Measurements from ENCODE around the gene PRCP.
A peak's percentile ranks its signal among the peaks of the same experiment; 100 is the strongest.
"Not testable (repeated sequence)": the region's sequence is repeated elsewhere in the genome, so short reads cannot be mapped to it uniquely, and the experiment has no call there.

The PRCP gene

DNA sequence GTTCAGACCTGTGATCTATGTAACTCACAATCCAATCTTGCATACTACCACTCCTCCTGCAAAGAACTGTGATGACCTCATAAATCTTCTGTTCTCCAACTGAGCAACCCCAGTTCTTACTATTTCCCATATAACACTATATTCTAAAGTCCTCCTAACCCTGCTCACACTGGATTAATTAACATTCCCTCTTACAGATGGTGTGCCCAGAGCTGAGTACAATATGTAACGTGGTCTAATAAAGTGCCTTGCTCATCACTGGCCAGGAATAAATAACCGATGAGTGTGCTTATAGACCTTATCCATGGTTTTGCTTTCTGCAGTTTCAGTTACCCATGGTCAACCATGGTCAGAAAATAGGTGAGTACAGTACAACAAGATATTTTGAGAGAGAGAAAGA, 28.6 kb downstream of the PRCP start:
- no peak for DNase-seq (ENCODE audit: low spot score)

- no peak for DNase-seq (ENCODE audit: low spot score)
Measured at GRCh38 chr11:82869657-82870056, 30.6 kb downstream of the PRCP start.

DNA sequence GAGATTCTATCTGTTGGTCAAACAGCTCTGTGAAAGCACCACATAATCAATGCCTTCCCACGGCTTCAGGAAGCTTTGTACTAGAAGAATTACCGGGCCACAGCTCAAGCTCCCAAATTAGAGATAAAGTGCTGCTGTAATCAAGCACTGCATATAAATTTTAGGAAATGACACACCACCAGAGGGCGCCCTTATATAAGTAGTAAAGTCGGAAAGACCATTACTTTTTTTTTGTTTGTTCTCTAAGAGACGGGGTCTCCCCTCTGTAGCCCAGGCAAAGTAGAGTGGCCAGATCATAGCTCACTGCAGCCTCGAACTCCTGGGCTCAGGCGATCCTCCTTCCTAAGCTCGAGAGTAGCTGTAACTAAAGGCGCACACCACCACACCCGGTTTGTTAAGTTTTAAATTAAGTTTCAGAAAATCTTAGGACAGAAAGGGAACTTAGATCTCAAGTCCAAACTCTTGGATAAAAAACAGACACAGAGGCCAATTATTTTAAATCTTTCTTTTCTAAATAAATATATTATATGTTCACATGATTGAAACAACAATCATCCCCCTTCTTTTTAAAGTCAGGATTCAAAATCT, 32.6 kb downstream of the PRCP start:
- peak; percentile 75 for DNase-seq (ENCODE audit: low spot score)

GRCh38 chr11:82865841-82866240, 34.4 kb downstream of the PRCP start:
- no peak for DNase-seq (ENCODE audit: low spot score)

GRCh38 chr11:82864268-82864667, 36.0 kb downstream of the PRCP start:
- DNase-seq (ENCODE audit: low spot score): peak; percentile 27

GRCh38 chr11:82863209-82863608, 37.0 kb downstream of the PRCP start:
- DNase-seq (ENCODE audit: low spot score): no peak

DNA sequence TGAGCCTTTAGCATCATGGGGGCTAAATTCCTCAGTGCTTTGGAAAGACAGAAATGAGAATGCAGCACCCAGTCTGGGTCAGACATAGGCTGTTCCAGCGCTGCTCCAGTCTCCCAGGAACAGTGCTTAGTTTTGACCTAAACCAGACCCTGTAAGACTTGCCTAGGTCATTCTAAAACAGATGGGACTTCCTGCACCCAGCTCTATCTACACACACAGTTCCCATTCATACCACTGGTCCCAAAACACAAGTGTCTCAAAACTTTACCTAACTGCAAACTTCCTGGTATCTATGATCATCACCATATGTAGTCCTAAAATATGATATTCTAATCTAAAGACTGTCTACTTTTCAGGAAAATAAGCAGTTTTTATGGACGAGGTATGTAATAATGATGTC, 37.9 kb downstream of the PRCP start:
- DNase-seq (ENCODE audit: low spot score): no peak

GRCh38 chr11:82859750-82860149, 40.5 kb downstream of the PRCP start:
- DNase-seq (ENCODE audit: low spot score): no peak

- no peak for DNase-seq (ENCODE audit: low spot score)
Measured at GRCh38 chr11:82858556-82859091, 41.6 kb downstream of the PRCP start.

GRCh38 chr11:82858133-82858532, 42.1 kb downstream of the PRCP start:
- DNase-seq (ENCODE audit: low spot score): no peak

GRCh38 chr11:82857145-82857544, 43.1 kb downstream of the PRCP start:
- no peak for DNase-seq (ENCODE audit: low spot score)

GRCh38 chr11:82855616-82856015, 44.6 kb downstream of the PRCP start:
- no peak for DNase-seq (ENCODE audit: low spot score)

DNA sequence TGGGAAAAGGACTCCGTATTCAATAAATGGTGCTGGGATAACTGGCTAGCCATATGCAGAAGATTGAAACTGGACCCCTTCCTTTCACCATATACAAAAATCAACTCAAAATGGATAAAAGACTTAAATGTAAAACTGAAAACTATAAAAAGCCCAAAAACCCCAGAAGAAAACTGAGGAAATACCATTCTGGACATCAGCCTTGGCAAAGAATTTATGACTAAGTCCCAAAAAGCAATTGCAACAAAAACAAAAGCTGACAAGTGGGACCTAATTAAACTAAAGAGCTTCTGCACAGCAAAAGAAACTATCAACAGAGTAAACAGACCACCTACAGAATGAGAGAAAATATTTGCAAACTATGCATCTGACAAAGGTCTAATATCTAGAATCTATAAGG, 45.3 kb downstream of the PRCP start:
- not testable (repeated sequence) for DNase-seq (ENCODE audit: low spot score)

DNA sequence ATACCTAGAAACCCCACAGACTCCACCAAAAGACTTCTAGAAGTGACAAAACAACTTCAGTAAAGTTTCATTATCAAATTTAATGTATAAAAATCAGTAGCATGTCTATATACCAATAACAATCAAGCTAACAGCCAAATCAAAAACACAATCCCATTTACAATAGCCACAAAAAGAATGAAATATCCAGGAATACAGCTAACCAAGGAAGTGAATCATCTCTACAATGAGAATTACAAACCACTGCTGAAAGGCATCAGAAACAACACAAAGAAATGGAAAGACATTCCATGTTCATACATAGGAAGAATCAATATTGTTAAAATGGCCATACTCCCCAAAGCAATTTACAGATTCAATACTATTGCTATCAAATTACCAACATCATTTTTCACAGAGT, 46.0 kb downstream of the PRCP start:
- no peak for DNase-seq (ENCODE audit: low spot score)

DNA sequence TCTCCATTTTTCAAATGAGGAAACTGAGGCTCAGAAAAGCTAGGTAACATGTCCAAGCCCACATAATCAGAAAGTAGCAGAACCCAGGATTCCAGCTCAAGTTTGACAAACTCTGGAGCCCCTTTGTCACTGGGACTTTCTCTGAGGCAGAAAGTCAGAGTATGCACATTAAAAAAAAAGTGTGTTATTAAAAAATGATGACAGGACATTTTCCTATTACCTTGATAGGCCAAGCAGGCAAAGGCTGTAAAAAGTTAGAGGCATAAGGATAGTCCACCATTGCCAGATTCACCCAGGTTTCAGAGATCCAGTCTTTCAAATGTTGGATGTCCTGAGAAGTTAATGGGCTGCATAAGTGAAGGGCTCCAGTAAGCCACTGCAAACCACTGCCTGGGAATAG, 51.4 kb downstream of the PRCP start:
- no peak for DNase-seq (ENCODE audit: low spot score)

DNA sequence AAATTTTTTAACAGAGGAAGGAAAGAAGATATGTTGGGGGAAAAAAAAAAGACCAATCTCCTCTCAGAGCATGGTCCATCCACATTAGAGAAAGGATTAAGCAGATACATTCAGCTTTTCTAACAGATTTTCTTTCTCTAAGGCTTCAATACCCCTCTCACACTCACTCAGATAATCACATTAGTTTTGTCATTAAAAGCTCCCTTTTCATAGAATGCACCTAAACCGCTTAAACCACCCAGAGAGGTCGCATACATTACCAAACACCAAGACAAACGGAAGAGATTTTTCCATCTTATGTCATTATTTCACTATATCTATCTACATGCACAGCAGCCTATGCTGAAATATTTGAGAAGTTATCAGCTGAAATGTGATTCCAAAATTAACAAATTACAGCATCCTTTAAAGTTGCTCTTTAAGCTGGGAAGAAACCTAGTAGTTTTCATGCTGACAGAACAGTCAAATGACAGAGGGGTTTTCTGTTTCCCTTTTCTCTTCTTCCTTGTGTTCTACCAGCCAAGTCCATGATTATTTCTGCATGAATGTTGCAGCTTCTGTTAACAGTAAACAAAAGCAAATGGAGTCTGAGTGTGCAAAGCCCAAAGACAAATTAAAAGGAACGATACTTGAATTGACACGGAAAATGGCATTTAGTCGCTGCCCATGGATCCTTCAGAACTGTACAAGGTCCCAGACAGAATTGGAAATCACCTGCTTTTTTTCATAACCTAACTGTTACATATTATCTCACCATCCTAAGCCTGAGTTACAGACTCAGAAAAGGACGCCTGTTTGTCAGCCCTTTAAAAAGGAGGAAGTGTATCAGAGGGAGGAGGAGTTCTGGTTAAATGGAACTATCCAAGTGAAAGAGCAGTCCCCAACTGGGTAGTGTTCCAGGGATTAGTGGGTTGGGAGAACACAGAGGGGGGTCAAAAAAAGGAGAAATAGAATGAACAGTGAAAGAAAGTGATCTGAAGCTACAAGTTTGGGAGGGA, 54.6 kb downstream of the PRCP start:
- DNase-seq (ENCODE audit: low spot score): no peak

DNA sequence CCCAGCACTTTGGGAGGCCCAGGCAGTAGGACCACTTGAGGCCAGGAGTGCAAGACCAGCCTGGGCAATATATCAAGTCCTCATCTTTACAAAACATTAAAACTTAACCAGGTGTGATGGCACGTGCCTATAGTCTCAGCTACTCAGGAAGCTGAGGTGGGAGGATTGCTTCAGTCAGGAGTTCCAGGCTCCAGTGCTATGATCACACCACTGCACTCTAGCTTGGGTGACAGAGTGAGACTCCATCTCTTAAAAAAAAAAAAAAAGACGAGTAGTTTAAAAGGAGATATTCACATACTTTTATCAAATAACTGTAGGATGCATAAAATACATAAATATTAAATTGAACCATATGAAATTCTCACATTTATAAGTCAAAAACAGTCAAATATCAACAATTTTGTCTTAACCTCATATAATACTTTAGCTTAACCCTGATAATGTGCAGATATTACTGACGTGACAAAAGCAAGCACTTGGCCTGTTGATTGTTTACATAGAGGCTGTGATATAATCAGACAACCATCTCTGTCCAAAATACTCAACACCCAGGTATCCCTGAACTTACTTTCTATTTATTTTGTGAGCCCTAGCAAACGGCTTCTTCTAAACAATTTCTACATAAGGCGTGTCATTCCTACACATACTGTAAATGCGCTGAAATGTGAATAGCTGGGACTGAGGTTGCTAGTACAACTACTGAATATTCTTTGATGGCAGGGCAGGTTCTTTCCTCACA, 57.0 kb downstream of the PRCP start:
- no peak for DNase-seq (ENCODE audit: low spot score)

DNA sequence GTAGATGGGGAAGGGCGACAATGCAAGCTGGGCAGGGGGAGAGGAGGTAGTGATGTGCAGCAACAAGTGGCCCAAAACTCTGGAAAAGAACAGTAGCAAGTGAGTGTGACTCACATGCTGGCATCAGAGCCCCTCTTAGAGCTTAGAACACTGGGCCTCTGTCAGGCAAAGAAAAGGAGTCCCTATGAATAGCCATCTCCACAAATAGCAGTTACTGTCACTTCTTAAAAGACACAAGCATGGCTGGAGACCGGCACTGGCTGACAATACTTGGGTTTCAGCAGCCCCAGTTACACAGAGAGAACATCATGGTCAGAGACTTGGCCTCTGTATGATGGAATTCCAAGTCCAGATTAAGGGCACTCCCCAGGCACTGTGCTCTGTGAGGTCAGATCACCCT, 58.2 kb downstream of the PRCP start:
- DNase-seq (ENCODE audit: low spot score): no peak

GRCh38 chr11:82837650-82838049, 62.6 kb downstream of the PRCP start:
- no peak for DNase-seq (ENCODE audit: low spot score)

GRCh38 chr11:82832983-82833382, 67.2 kb downstream of the PRCP start:
- DNase-seq (ENCODE audit: low spot score): no peak

DNA sequence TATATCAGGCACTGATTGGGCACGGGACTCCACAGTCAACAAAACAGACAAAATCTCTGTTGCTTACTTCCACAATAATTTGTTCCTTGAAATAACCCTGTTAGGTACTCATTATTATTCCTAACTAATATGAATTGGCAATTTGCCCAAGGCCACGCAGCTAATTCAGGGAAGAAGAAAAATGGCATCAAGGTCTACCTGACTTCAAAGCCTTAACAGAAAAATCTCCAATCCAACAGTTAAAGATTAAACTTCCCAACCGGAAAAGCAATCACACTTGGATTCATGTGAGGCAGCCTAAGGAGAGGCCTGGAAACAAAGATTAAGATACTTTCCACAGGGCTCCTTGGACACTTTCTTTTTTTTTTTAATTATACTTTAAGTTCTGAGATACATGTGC, 68.9 kb downstream of the PRCP start:
- DNase-seq (ENCODE audit: low spot score): no peak

GRCh38 chr11:82830746-82831145, 69.5 kb downstream of the PRCP start:
- no peak for DNase-seq (ENCODE audit: low spot score)

DNA sequence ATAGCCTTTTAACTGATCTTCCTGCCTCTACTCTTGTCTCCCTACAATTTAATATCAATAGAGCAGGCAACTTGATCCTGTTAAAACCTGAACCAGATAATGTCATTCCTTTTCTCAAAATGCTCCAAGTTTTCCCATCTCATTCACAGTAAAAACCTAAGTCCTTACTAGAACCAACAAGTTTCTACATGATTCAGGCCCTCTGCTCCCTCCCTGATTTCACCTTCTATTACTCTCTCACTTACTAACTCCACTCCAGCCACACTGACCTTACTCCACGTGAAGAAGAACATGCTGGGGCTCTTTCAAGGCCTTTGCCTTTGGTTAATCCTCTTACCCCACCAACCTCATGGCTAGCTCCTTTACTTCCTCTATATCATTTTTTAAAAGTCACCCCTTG, 71.1 kb downstream of the PRCP start:
- no peak for DNase-seq (ENCODE audit: low spot score)

Measured in LoVo (cell line).